ENCODE results near the gene LHX4.

LHX4 gene

DNA sequence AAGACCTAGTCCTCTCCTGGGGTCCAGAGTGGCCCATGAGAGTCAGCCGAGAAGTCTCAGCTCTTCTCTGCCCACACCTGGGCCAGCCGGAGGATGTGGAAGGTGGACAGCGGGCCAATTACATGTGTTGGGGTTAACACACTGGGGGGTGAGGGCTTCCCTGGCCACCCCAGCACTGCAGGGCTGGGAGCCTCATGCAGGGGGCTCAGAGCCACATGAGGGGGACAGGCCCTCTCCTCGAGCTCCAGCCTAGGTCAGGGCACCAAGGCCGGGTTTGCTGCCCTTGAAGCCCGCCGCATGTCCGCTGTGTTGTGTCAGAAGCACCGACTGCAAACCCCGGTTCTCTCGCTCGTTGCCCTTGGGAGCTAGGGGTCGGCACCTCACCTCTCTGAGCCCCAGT lies 30.5 kb downstream of the LHX4 start:
- no peak for DNase-seq

DNA sequence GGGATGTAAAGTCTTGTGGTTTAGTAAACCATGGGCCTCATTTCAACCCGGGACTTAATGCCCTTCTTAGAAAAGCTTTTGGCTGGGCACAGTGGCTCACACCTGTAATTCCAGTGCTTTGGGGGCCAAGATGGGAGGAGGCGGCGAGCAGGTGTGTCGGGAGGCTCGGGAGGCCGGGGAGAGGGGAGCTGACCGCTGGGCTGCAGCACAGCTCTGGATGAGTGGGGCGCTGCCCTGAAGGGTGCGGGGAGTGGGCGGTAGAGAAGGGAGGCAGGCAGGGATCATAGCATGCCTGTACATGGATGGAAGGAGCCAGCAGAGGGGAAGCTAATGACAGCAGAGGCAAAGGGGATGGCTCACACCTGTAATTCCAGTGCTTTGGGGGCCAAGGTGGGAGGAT lies 31.0 kb downstream of the LHX4 start:
- no peak for DNase-seq

DNA sequence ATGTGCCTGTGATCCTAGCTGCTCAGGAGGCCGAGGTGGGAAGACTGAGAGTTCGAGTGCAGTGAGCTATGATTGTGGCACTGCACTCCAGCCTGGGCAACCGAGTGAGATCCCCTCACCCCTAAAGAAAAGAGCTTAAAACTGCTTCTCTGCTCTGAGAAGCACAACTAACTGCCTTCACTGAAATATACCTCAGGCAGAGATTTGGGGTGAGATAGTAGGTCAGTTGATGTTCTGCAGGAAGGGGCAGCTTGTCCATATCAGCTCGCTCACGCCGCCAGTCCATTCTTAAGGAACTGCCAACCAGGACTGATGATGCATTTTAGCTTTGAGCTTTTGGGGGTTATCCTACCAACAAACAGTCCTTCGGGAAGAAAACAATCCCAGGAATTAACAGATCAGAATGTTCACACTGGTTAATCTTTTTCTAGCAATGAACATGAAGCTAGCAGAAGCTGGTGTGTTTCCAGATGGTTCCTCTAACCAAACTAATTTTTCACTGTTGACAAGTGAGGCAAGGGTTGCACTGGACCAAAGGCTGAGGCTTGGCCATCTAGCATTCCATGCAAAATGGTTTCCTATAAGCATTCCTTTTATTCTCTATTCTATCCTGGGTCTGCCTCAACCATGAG lies 31.6 kb downstream of the LHX4 start:
- DNase-seq, result no peak

DNA sequence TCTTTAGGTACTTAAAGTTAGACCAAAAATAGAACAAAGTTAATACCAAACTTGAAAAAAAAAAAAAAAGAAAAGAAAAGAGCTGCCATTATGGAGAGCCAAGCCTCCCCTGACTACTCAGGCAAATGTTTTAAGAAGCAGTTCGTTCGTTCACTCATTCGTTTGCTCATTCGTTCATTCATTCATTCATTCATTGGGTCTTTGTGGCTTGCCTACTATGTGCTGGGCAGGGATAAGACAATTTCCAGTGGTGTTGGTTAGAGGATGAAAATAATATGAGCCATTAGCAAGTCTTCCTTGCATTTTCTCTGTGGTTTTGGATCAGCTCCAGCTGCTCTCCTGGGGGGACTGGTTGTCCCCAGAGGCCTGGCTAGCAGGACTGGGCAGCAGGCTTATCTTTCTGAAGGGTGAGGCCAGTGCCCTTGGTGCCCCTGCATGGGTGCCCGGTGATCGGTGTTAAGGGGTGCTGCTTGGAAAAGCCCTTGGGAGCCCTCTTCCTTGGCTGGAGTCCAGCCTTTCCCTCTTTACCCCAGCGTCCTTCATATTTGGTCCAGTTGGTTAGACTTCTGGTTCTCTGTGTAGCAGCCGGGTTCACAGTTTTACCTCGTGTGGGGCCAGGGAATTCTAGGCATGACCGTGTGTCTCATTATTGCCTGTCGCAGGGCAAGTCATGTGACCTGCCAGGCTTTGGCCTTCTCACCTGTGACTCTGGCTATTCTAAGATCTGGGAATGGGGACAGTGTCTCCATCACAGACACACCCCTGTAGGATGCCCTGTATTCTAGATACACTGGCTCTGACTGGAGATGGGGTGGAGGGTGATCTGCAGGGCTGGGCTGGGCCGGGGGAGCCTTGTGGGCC lies 32.8 kb downstream of the LHX4 start:
- no peak for DNase-seq

DNA sequence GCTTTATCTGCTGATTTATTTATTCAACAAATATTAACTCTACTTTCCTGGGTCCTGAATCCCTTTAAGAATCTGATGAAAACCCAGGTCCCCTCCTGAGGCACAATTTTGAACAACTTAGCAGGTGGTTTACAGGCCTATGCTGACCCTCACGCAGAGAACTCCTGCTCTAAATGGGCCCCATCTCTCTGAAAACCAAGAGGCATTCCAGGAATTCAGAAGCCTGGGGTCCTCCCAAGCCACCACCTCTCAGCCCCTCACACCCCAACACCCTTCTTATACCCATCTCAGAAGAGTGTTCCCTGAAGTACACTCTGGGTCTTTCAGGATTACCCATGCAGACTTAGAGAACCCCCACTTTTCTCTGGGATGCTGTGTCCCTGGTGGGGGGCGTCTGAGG lies 34.5 kb downstream of the LHX4 start:
- DNase-seq, result no peak

DNA sequence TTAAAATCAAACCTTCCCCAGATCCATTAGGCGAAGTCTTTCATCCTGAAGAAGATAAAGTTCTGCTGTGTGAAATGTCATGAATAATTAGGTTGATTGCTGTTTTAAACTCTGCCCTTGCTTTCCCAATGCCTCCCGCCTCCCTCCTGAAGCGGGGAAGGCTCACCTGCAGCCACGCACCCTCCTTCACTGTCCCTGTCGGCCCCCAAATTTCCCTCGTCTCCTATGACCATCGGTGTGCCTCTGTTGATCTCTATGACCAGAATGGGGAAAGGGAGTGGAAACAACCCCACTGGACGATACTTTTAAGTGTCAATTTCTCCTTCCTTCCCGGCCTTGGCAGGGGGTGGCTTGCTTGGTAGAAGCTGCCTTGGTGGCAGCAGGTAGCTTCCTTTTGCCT lies 35.1 kb downstream of the LHX4 start:
- DNase-seq, result no peak

DNA sequence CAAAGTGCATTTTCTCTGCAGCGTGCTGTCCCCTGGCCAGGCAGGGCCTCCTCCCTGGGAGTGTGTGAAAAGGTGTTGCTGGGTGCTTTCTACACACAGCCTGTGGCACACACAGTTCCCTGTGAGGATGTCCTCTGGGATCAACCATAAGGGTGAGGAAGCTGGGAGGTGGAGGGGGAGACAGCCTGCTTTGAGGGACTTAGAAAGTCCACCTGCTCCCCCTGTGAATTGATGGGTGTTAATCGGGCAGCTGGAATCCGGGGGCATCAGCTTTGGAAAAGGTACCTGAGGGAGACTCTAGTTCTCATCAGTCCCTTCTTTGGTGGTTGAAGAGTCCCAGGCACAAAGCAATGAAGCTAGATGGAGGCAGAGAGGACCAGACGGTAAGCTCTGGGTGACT lies 35.8 kb downstream of the LHX4 start:
- no peak for DNase-seq

DNA sequence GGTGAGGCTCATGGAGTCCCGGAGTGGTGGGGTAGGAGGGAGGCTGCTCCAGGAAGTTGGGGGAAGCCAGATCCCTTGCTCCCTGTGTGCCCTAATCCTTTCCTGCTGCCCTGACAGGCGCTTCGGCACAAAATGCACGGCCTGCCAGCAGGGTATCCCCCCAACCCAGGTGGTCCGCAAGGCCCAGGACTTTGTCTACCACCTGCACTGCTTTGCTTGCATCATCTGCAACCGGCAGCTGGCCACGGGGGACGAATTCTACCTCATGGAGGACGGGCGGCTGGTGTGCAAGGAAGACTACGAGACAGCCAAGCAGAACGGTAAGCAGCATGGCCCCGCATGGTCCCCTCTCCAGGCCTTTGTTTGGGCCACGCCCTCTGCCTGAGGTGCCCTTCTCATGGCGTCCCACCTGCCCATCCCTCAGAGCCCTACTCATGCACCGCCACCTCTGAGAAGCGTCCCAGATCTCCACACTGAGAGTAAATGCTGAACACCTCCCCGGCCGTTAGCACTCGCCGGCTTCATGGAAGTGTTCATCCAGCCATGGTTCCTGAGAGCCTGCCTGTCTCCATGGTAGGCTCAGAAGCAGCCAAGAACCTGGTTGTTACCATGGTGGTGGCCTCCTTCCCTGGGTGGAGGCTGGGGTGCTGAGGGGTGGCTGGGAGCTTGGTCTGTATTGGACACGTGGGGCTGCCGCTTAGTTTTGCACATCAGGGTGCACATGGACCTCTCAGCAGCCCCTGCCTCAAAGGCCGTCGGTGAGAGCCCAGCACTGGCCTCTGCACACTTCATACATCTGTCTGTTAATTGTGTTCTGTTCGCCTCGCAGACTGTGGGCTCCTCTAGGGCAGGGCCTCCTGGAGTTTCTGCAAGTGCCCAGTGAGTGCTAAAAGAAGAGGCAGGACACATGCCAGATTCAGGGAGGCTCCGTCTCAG lies 36.5 kb downstream of the LHX4 start:
- no peak for DNase-seq

DNA sequence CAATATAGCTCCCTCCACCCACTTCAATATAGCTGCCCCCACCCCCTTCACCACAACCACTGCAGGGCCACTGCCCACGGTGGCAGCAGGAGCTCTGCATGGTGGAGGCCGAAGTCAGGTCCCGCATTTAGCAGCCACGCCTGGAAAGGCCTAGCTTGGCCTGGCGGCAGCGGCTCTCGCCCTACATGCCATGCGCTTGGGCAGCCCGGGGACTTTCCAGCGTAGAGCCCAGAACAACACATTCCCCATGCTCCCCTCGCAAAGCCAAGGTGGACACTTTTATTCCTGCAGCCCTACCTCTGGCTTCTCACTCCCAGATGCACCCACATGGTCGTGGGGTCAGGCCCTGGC lies 37.1 kb downstream of the LHX4 start:
- no peak for DNase-seq

DNA sequence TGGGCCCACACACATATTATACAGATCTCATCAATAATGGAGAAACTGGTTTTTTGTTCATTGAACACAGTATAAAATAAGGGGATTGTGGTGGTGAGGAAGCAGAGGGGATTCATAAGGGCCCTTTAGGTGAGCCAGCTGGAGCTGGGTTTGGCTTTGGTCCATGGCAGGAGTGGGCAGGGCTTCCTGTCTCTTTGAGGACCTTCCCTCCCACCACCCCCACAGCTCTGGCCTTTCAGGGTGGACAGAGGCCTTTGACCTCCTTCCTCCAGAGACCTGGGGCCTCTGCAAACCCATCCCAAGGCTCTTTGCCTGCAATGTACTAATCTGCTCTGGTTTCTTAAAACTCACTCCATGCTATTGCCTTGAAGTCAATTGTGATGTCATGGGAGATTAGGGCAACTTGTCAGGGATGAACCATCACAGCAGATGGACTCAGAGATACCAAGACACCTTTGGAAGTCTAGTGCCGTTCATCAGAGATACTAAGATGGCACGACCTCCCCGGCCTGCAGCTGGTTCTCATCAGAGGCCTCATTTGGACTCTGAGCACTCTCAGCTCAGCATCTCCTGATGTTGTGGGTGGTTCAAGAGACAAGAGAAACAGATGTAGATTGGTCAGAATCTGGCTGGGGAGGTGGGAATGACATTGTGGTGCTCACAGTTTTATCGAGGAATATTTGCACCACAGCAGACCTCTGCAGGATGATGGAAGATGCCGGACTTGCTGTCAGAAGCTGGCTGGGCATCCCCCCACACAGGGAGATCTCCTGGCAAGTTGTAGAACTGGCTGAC lies 37.9 kb downstream of the LHX4 start:
- no peak for DNase-seq

DNA sequence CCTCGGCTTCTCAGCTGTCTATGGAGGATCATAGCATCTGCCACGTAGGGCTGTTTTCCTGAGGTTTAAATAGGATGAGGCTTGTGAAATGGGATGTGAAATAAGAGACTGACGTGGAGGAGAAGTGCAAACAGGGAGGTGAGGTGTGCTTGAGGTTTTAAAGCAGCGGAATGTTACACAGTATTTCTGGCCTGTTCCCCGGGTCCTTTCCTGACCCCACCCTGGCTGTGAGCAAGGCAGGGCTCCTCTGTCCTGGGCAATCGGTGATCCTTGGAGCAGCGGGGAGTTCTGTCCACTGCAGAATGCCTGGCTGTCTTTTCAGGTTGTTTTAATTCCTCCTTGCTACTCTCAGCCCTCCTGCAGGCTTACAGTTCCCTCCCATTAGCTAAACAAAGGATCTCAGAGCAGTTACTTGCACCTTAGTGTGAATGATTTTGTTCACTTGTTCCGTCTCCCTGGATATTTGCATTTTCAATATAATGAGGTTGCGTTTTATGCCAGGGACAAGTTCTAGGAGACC lies 38.6 kb downstream of the LHX4 start:
- DNase-seq, result no peak

DNA sequence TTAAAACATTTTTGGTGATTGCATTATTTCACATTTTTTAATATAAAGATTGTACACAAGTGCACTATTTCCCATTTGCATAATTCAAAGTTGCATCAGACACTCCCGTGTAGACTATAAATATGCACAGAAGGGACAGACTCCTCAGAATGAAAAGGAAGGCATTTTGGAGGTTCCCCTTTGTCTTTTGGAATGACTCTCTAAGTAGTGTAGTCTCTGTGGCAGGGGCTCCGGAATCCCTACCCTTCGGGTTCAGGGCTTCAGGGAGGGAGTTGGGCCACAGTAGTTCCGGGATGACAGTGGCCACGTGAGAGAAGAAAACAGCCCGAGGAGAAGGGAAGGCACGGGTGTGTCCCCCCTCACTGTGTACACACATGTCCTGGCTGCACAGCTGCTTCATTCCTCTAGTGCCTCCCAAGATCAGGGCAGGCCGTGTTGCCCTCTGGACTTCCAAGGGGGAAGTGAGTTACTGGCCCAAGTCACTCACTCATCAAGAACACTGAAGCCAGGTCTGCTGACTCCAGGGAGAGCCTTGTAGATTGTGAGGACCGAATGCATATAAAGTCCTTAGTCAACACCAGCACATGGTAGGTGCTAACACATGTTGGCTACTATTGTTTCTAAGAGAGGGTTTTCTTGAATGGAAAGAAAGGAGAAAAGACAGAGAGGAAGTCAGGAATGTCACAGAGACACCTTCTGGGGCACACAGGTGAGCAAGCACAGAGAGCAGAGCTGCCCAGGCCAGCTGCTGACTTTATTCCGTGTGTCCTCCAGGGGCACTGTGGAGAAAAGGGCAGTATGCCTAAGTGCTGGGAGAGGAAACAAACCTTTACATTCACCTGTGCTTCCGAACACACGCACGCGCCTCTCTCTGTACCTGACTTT lies 39.8 kb downstream of the LHX4 start:
- no peak for DNase-seq

DNA sequence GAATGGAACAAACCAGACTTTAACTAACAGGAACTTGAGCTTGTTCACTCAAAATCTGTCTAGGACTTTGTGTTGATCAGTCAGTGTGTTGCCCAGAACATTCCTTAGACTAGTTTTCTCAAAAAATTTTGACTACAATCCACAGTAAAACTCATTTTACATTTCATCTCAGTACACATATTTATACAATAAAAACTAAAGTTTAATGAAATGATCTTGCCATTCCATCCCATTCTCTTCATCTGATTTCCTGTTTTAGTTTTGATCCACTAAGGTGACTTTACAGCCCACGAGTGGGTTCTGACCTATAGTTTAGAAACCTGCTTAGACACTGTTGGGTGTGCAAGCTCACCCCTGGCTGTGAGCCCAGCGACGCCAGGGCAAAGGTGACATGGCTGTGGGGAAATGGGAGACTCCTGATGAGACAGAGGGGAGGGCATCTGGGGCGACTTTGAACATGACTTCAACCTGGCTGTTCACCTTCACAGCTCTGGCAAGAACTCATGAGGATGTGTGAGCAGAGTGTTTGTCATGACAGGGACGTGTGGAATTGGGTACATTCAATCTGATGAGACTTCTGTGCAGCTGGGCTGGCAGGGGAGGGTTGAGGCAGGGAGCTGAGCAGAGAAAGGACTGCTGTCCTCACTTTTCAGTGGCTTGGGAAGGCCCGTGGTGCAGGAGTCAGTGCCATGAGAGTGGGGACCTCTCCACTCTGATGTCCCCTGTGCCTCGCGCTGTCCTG lies 40.6 kb downstream of the LHX4 start:
- no peak for DNase-seq

DNA sequence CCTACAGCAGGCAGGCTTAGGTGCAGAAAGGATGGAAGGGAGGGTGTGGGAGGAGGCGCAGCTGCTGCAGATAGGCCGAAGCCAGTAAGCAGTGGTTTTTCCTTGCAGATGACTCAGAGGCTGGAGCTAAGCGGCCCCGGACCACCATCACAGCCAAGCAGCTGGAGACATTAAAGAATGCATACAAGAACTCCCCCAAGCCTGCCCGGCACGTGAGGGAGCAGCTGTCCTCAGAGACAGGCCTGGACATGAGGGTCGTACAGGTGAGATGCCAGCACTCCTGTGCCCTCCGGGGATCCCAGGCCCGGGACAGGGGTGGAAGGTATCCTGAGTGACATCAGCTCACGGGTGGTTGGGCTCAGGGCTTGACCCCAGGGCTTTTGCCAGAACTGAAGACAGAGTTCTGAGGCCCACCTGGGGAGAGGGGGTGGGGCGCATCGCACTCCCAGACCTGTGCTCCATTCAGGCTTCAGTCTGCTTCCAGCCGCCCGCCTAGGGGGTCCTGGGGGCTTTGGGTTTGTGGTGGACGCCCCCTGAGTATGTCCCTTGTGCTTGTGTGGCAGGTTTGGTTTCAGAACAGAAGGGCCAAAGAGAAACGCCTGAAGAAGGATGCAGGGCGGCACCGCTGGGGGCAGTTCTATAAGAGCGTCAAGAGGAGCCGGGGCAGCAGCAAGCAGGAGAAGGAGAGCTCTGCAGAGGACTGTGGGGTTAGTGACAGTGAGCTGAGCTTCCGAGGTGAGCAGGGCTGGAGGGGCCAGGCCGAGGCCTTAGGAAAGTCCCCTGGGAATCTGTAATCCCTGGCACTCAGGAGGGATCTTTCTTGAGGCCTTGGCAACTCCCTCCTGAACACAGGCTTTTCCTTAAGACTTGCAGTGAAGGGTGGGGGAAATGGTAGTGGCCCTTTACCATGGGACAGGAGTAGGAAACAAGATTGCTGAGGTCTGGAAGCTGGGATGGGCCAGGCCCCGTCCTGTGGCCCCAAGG lies 41.5 kb downstream of the LHX4 start:
- no peak for DNase-seq

DNA sequence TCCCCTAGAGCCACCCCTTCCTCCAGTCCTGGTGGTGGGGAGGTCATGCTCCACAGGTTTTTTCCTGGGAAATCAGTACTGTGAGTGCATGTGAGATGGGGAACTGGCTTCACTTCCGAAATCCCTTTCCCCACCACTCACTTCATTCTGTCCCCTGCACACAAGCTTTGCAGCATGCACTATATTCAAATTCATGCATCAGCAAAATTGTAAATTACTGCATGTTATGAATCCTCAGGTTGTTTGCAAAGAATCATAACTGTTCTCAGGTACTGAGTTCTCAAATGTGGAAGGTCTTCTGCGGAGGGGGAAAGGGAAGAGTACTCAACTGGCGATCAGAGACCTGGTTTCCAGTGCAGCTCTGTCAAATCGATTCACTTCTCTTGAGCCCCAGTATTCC lies 42.3 kb downstream of the LHX4 start:
- DNase-seq, result no peak

DNA sequence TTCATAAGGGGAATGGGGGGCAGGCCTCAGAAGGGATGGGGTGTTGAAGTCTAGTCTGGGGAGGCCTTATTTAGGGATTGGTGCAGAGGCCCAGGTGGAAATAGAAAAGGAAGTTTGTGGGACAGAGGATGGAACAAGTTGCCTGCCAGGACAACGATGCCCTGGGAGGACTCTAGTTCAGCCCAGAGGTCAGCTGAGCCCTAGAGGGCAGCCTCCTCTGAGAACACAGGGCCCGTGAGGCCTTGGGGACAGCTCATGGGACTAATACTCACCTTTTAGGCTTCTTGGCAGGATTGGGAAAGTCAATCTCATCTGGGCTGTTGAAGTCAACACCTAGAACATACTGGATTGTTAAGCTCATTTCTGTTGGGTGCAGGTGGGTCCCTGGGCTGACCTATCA lies 43.0 kb downstream of the LHX4 start:
- no peak for DNase-seq

DNA sequence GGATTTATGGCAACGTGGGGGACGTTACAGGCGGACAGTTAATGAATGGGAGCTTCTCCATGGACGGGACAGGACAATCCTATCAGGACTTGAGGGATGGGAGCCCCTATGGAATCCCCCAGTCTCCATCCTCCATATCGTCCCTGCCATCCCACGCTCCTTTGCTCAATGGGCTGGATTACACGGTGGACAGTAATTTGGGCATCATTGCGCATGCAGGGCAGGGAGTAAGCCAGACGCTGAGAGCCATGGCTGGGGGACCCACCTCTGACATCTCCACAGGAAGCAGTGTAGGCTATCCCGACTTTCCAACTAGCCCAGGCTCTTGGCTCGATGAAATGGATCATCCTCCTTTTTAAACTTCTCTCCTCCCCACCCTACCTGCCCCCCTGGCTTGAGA lies 44.2 kb downstream of the LHX4 start:
- DNase-seq, result no peak

DNA sequence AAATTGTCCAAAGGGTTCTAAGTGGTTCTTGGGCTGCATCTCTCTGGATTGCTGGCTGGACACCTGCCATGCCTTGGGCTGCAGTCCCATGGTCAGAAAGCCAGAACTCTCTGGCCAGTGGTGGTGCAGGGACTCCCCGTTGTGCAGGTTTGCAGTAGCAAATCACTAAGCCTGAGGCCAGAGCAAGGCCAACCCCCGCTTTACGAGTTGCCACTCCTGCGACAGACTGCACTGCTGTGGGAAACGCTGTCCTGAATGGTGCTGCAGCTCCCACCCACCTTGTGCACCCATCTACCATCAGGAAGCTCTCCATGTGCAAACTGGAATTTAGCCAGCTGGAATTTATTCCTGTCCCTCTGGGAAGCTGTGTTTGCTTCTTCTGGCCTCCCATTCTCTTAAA lies 45.7 kb downstream of the LHX4 start:
- DNase-seq, result no peak

DNA sequence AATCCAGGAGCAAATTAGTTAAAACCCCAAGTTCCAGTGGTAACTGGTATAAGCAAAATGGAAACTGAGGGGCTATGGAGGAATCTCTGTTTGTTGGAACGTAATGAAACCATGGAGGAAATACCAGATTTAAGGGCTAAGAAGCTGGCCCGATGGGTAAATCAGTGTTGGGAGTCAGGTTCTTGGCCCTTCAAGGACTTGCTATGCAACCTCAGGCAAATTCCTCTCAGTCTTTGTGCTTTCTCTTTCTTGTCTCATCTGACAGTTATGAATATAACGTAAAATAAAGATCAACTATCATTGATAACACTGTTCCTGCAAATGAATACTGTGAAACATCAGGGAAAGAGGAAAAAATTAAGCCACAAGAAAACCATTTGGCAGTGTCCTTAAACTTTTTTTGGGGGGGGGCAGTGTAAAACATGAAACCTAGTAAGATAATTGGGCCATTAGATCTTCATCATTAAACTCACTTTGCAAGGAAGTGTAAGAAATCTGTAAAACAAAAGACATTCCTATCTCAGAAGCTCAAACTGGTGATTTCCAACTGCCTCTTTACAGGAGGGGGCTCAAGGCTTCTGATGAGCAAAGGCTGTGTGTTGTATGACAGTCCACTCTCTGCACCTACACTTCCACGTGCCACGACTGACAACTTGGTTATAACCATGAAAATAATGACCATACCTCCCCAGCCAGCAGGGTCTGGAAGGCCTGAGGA lies 47.6 kb downstream of the LHX4 start:
- DNase-seq, result no peak
